WTC11 (cell line): ENCODE results near the gene SOD1.

ENCODE experiments used
- ATF2 ChIP-seq: sonication (generic); formaldehyde crosslinking; IDR thresholded peaks from 2 replicates; pipeline ENCODE4 v1.8.1; 2022; ENCODE audit warnings: low read depth, missing genetic modification reagents, borderline replicate concordance
- ATF3 ChIP-seq: sonication (generic); formaldehyde crosslinking; conservative IDR thresholded peaks from 2 replicates; pipeline ENCODE4 v1.8.1; 2022; ENCODE audit warnings: mild to moderate bottlenecking, missing genetic modification reagents
- CREB1 ChIP-seq: sonication (generic); formaldehyde crosslinking; IDR thresholded peaks from 2 replicates; pipeline ENCODE4 v1.8.0; 2023; ENCODE audit warnings: mild to moderate bottlenecking, missing genetic modification reagents
- CTCF ChIP-seq: fragments of 200-600 bp; IDR thresholded peaks from 2 replicates; pipeline ENCODE4 v1.8.0; 2022; ENCODE audit warnings: antibody characterized with exemption
- E2F4 ChIP-seq: sonication (generic); formaldehyde crosslinking; IDR thresholded peaks from 2 replicates; pipeline ENCODE4 v1.8.1; 2022; ENCODE audit warnings: low read depth, mild to moderate bottlenecking, moderate library complexity, missing genetic modification reagents, borderline replicate concordance
- ELF4 ChIP-seq: sonication (generic); formaldehyde crosslinking; IDR thresholded peaks from 2 replicates; pipeline ENCODE4 v1.8.1; 2022; ENCODE audit warnings: low read depth, mild to moderate bottlenecking, moderate library complexity, missing genetic modification reagents
- JUN ChIP-seq: sonication (generic); formaldehyde crosslinking; IDR thresholded peaks from 2 replicates; pipeline ENCODE4 v1.8.0; 2023; ENCODE audit warnings: mild to moderate bottlenecking, missing genetic modification reagents
- MAX ChIP-seq: sonication (generic); formaldehyde crosslinking; IDR thresholded peaks from 2 replicates; pipeline ENCODE4 v1.8.0; 2022; ENCODE audit warnings: mild to moderate bottlenecking, missing genetic modification reagents
- MLX ChIP-seq: sonication (generic); formaldehyde crosslinking; IDR thresholded peaks from 2 replicates; pipeline ENCODE4 v1.8.1; 2023; ENCODE audit warnings: mild to moderate bottlenecking, missing genetic modification reagents, moderate library complexity
- NR1H2 ChIP-seq: sonication (generic); formaldehyde crosslinking; IDR thresholded peaks from 2 replicates; pipeline ENCODE4 v1.9.0; 2021; ENCODE audit warnings: mild to moderate bottlenecking, moderate library complexity, missing genetic modification reagents
- OVOL2 ChIP-seq: fragments of 250-450 bp; sonication (Bioruptor Pico); IDR thresholded peaks from 2 replicates; pipeline ENCODE4 v1.9.0; 2021; ENCODE audit warnings: mild to moderate bottlenecking, borderline replicate concordance
- TCF7 ChIP-seq: sonication (generic); formaldehyde crosslinking; IDR thresholded peaks from 2 replicates; pipeline ENCODE4 v1.8.0; 2022; ENCODE audit warnings: mild to moderate bottlenecking, low read depth, missing genetic modification reagents, moderate library complexity
- USF2 ChIP-seq: sonication (generic); formaldehyde crosslinking; IDR thresholded peaks from 2 replicates; pipeline ENCODE4 v1.8.1; 2023; ENCODE audit warnings: mild to moderate bottlenecking, missing genetic modification reagents, moderate library complexity
- ZNF281 ChIP-seq: sonication (generic); formaldehyde crosslinking; IDR thresholded peaks from 2 replicates; pipeline ENCODE4 v1.8.0; 2023; ENCODE audit warnings: mild to moderate bottlenecking, missing genetic modification reagents

GRCh38 chr21:31686272-31686915, 26.9 kb downstream of the SOD1 start:
- TF ChIP-seq ATF3 (CRISPR knock-in tag) (no peak), MLX (CRISPR knock-in tag) (no peak), ELF4 (CRISPR knock-in tag) (no peak), JUN (CRISPR knock-in tag) (no peak), ZNF281 (CRISPR knock-in tag) (no peak), NR1H2 (CRISPR knock-in tag) (no peak), TCF7 (CRISPR knock-in tag) (no peak), CTCF (no peak), MAX (no peak), CREB1 (CRISPR knock-in tag) (no peak), ATF2 (CRISPR knock-in tag) (no peak), E2F4 (CRISPR knock-in tag) (no peak), OVOL2 (no peak), USF2 (CRISPR knock-in tag) (no peak)
